ENCODE measurements around the gene B3GNT5.

B3GNT5 gene

DNA sequence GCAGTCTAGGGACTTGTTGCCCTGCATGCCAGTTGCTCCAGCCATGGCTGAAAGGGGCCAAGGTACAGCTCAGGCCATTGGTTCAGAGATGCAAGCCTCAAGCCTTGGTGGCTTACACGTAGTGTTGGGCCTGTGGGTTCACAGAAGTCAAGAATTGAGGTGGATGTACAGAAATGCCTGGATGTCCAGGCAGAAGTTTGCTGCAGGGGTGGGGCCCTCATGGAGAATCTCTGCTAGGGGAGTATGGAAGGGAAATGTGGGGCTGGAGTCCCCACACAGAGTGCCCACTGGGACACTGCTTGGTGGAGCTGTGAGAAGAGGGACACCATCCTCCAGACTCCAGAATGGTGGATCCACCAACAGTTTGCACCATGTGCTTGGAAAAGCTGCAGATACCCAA, 10.6 kb upstream of the B3GNT5 start:
- no peak for TF ChIP-seq CEBPB (IDR thresholded peaks at IDR 0.05)
- no peak for TF ChIP-seq YY1 (IDR thresholded peaks at IDR 0.05; ENCODE audit: low read depth)
- no peak for TF ChIP-seq RAD21 (IDR thresholded peaks at IDR 0.05; ENCODE audit: low read depth)
- TF ChIP-seq ZBTB7A (IDR thresholded peaks at IDR 0.05; ENCODE audit: low read depth) = no peak
- no peak for TF ChIP-seq EP300 (IDR thresholded peaks at IDR 0.05; ENCODE audit: borderline replicate concordance)
- no peak for TF ChIP-seq EGR1 (IDR thresholded peaks at IDR 0.05)
- no peak for TF ChIP-seq FOXM1 (IDR thresholded peaks at IDR 0.05; ENCODE audit: borderline replicate concordance, low read depth)
- TF ChIP-seq, protein P1, sequence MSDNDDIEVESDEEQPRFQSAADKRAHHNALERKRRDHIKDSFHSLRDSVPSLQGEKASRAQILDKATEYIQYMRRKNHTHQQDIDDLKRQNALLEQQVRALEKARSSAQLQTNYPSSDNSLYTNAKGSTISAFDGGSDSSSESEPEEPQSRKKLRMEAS (IDR thresholded peaks at IDR 0.05) = no peak
- no peak for TF ChIP-seq TEAD4 (IDR thresholded peaks at IDR 0.05)
- no peak for TF ChIP-seq TCF12 (IDR thresholded peaks at IDR 0.05; ENCODE audit: low read depth)
- no peak for TF ChIP-seq NFIC (IDR thresholded peaks at IDR 0.05)
- TF ChIP-seq CREB1 (IDR thresholded peaks at IDR 0.05; ENCODE audit: low read depth) = no peak
- TF ChIP-seq TAF1 (IDR thresholded peaks at IDR 0.05; ENCODE audit: low read depth) = no peak
- TF ChIP-seq USF1 (IDR thresholded peaks at IDR 0.05) = no peak
- TF ChIP-seq, protein P2, sequence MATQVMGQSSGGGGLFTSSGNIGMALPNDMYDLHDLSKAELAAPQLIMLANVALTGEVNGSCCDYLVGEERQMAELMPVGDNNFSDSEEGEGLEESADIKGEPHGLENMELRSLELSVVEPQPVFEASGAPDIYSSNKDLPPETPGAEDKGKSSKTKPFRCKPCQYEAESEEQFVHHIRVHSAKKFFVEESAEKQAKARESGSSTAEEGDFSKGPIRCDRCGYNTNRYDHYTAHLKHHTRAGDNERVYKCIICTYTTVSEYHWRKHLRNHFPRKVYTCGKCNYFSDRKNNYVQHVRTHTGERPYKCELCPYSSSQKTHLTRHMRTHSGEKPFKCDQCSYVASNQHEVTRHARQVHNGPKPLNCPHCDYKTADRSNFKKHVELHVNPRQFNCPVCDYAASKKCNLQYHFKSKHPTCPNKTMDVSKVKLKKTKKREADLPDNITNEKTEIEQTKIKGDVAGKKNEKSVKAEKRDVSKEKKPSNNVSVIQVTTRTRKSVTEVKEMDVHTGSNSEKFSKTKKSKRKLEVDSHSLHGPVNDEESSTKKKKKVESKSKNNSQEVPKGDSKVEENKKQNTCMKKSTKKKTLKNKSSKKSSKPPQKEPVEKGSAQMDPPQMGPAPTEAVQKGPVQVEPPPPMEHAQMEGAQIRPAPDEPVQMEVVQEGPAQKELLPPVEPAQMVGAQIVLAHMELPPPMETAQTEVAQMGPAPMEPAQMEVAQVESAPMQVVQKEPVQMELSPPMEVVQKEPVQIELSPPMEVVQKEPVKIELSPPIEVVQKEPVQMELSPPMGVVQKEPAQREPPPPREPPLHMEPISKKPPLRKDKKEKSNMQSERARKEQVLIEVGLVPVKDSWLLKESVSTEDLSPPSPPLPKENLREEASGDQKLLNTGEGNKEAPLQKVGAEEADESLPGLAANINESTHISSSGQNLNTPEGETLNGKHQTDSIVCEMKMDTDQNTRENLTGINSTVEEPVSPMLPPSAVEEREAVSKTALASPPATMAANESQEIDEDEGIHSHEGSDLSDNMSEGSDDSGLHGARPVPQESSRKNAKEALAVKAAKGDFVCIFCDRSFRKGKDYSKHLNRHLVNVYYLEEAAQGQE (IDR thresholded peaks at IDR 0.05; ENCODE audit: low read depth) = no peak

- TF ChIP-seq FOXM1 (IDR thresholded peaks at IDR 0.05; ENCODE audit: borderline replicate concordance, low read depth) (no peak), USF1 (IDR thresholded peaks at IDR 0.05) (no peak), TEAD4 (IDR thresholded peaks at IDR 0.05) (no peak), RAD21 (IDR thresholded peaks at IDR 0.05; ENCODE audit: low read depth) (no peak), CREB1 (IDR thresholded peaks at IDR 0.05; ENCODE audit: low read depth) (no peak), YY1 (IDR thresholded peaks at IDR 0.05; ENCODE audit: low read depth) (no peak), EP300 (IDR thresholded peaks at IDR 0.05; ENCODE audit: borderline replicate concordance) (no peak), EGR1 (IDR thresholded peaks at IDR 0.05) (no peak), TCF12 (IDR thresholded peaks at IDR 0.05; ENCODE audit: low read depth) (no peak), TAF1 (IDR thresholded peaks at IDR 0.05; ENCODE audit: low read depth) (no peak), NFIC (IDR thresholded peaks at IDR 0.05) (no peak), ZBTB7A (IDR thresholded peaks at IDR 0.05; ENCODE audit: low read depth) (no peak), CEBPB (IDR thresholded peaks at IDR 0.05) (no peak)
- TF ChIP-seq, protein P2 (IDR thresholded peaks at IDR 0.05; ENCODE audit: low read depth) = no peak
- TF ChIP-seq, protein P1 (IDR thresholded peaks at IDR 0.05) = no peak
These were observed 8.8 kb upstream of the B3GNT5 start for GRCh38 chr3:183244219-183244618.

GRCh38 chr3:183244981-183245476, 8.0 kb upstream of the B3GNT5 start:
- TF ChIP-seq YY1 (IDR thresholded peaks at IDR 0.05; ENCODE audit: low read depth) (no peak), USF1 (IDR thresholded peaks at IDR 0.05) (no peak)

GRCh38 chr3:183247011-183247589, 6.0 kb upstream of the B3GNT5 start:
- TF ChIP-seq TEAD4 (IDR thresholded peaks at IDR 0.05) (peak; percentile 77), NFIC (IDR thresholded peaks at IDR 0.05) (no peak)

DNA sequence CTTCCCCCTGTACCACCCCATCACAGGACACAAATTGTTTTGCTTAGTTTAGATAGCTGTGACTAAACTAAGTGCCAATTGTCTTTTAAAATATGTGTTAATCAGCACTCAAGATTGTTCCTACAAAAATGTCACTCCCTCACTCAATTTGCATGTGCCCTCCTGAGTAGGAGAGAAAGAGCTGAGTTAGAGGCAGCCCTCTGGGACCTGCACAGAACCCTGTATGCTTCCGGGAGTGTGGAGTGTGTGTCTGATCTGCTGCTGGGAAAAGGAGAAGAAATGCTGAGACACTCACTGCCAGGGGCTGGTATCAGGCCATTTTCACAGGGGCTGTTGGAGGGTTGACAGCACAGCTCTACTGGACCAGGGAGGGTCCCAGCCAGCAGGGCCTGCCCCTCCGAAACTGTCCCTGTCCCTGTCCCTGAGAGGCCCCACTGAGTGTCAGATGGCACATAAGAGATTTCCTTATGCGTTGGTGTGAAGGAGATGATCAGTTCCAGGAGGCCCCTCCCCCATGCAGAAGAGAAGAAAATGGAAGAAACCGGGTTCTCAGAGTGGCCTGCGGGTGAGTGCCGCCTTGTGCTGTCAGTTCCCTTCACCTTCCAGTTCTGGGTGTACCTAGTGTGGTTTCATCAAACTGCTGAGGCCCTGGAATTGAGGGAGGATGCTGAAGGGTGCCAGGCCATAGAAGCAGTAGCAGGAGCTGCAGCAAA, 3.9 kb upstream of the B3GNT5 start:
- no peak for TF ChIP-seq EP300 (IDR thresholded peaks at IDR 0.05; ENCODE audit: borderline replicate concordance)
- no peak for TF ChIP-seq YY1 (IDR thresholded peaks at IDR 0.05; ENCODE audit: low read depth)
- TF ChIP-seq TCF12 (IDR thresholded peaks at IDR 0.05; ENCODE audit: low read depth) = no peak
- TF ChIP-seq, protein P1 (IDR thresholded peaks at IDR 0.05) = no peak
- TF ChIP-seq TAF1 (IDR thresholded peaks at IDR 0.05; ENCODE audit: low read depth) = no peak
- TF ChIP-seq NFIC (IDR thresholded peaks at IDR 0.05) = no peak
- TF ChIP-seq TEAD4 (IDR thresholded peaks at IDR 0.05) = no peak
- TF ChIP-seq CEBPB (IDR thresholded peaks at IDR 0.05) = no peak
- TF ChIP-seq RAD21 (IDR thresholded peaks at IDR 0.05; ENCODE audit: low read depth) = no peak
- no peak for TF ChIP-seq ZBTB7A (IDR thresholded peaks at IDR 0.05; ENCODE audit: low read depth)
- TF ChIP-seq FOXM1 (IDR thresholded peaks at IDR 0.05; ENCODE audit: borderline replicate concordance, low read depth) = no peak
- TF ChIP-seq, protein P2 (IDR thresholded peaks at IDR 0.05; ENCODE audit: low read depth) = no peak
- no peak for TF ChIP-seq USF1 (IDR thresholded peaks at IDR 0.05)
- no peak for TF ChIP-seq EGR1 (IDR thresholded peaks at IDR 0.05)
- no peak for TF ChIP-seq CREB1 (IDR thresholded peaks at IDR 0.05; ENCODE audit: low read depth)

Data from Ishikawa (cell line).